GM23248 (cell line): ENCODE data around the gene STON2.

ENCODE experiments used
- EZH2 ChIP-seq: fragments of 200-600 bp; sonication (generic); IDR thresholded peaks from 2 replicates; pipeline ENCODE4 v1.6.1; 2018; ENCODE audit warnings: antibody characterized with exemption, mild to moderate bottlenecking; ENCODE audit not compliant: insufficient read depth, poor library complexity, severe bottlenecking
- EZH2phosphoT487 ChIP-seq: fragments of 200-600 bp; sonication (generic); IDR thresholded peaks from 2 replicates; pipeline ENCODE4 v1.6.1; 2018; ENCODE audit warnings: antibody characterized with exemption, moderate library complexity, mild to moderate bottlenecking, low read depth; ENCODE audit not compliant: insufficient read depth

DNA sequence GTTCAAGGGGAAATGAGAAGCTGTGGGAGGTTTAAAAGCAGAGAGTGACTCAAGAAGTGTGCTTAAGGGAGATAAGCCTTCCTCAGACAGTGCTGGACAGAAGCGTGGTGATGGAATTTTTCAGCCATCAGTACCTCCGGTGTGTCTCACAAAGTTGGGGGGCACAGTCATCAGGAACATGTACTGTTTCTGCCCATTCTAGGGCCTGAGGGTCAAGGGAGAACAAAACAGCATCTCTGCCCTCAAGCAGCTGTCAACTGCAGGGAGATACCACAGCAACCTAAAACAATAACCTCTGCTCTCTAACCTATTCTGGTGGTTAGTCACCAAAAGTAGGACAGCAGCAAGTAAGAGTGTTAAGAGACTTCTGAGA lies 2.0 kb upstream of the STON2 start:
- no peak for TF ChIP-seq EZH2phosphoT487
- TF ChIP-seq EZH2 = no peak
